CD14-positive monocyte (primary cell): ENCODE data around the gene CLASP1. TPM values are rescaled to one million over a fixed set of nuclear protein-coding genes. Genes with fewer than 3 reads are reported as not detected.
A peak's percentile ranks its signal among the peaks of the same experiment; 100 is the strongest.
"Not testable (repeated sequence)": the region's sequence is repeated elsewhere in the genome, so short reads cannot be mapped to it uniquely, and the experiment has no call there.

Experiments
- DNase-seq, 3 donors: peaks; one replicate each; pipeline ENCODE4 v3.0.0-alpha.2; 2011 to 2022
- H2AFZ ChIP-seq: 2 replicates; pipeline ENCODE4 v1.6.0; 2012; ENCODE audit warnings: mild to moderate bottlenecking, low read depth, low read length, inconsistent platforms; ENCODE audit not compliant: insufficient read depth, poor library complexity, severe bottlenecking
- H3K27ac ChIP-seq, 2 donors: 1 replicate in 1 of 2; 2 replicates in 1 of 2; pipeline ENCODE4 v1.5.1; 2012 to 2013; ENCODE audit warnings: low read length in 2 of 2, control low read depth in 1 of 2, inconsistent platforms in 1 of 2, low read depth in 1 of 2, mild to moderate bottlenecking in 1 of 2
- H3K27me3 ChIP-seq, 2 donors: one replicate each; pipeline versions ENCODE4 v1.6.0 to v1.6.1; 2011 to 2013; ENCODE audit warnings: low read length in 2 of 2; ENCODE audit not compliant: control insufficient read depth in 2 of 2, insufficient read depth in 2 of 2
- H3K36me3 ChIP-seq, 2 donors: replicated peaks in 1 of 2; 1 replicate in 1 of 2; 2 replicates in 1 of 2; pipeline versions ENCODE4 v1.5.1 to v1.6.1; 2012 to 2013; ENCODE audit warnings: low read length in 2 of 2, control low read depth in 1 of 2, inconsistent platforms in 1 of 2, mild to moderate bottlenecking in 1 of 2; ENCODE audit not compliant: insufficient read depth in 2 of 2, control insufficient read depth in 1 of 2
- H3K4me1 ChIP-seq, 2 donors: 1 replicate in 1 of 2; 2 replicates in 1 of 2; pipeline versions ENCODE4 v1.5.1 to v1.6.1; 2012 to 2013; ENCODE audit warnings: low read length in 2 of 2, control low read depth in 1 of 2, inconsistent platforms in 1 of 2, mild to moderate bottlenecking in 1 of 2, moderate library complexity in 1 of 2; ENCODE audit not compliant: insufficient read depth in 2 of 2, control insufficient read depth in 1 of 2
- H3K4me2 ChIP-seq: replicated peaks from 2 replicates; pipeline ENCODE3; 2012; ENCODE audit warnings: low read length, moderate library complexity, mild to moderate bottlenecking; ENCODE audit not compliant: poor library complexity, severe bottlenecking; ENCODE audit errors: extremely low read depth
- H3K4me3 ChIP-seq, 3 experiments: fragments of 200-600 bp in 1 of 3; sonication (generic) in 1 of 3; replicated peaks in 1 of 3; 1 replicate in 2 of 3; 2 replicates in 1 of 3; pipeline ENCODE4 v1.5.1; 2011 to 2013; ENCODE audit warnings: low read length in 3 of 3, mild to moderate bottlenecking in 3 of 3, control low read depth in 2 of 3, low read depth in 2 of 3, inconsistent platforms in 1 of 3, moderate library complexity in 1 of 3
- H3K79me2 ChIP-seq: 2 replicates; pipeline ENCODE4 v1.6.0; 2012; ENCODE audit warnings: mild to moderate bottlenecking, control low read depth, inconsistent platforms, low read length, moderate library complexity; ENCODE audit not compliant: insufficient read depth
- H3K9ac ChIP-seq: 2 replicates; pipeline ENCODE4 v1.6.0; 2017; ENCODE audit warnings: low read length, mild to moderate bottlenecking; ENCODE audit not compliant: insufficient read depth, poor library complexity, severe bottlenecking
- H3K9me3 ChIP-seq, 2 donors: replicated peaks in 1 of 2; 1 replicate in 1 of 2; 2 replicates in 1 of 2; pipeline versions ENCODE4 v1.5.1 to v1.6.1; 2012 to 2013; ENCODE audit warnings: low read length in 2 of 2, control low read depth in 1 of 2; ENCODE audit not compliant: control insufficient read depth in 1 of 2, insufficient read depth in 1 of 2
- H4K20me1 ChIP-seq: 2 replicates; pipeline ENCODE4 v1.6.0; 2012; ENCODE audit warnings: mild to moderate bottlenecking, low read length, control low read depth, moderate library complexity; ENCODE audit not compliant: insufficient read depth
- H3K27ac Mint-ChIP-seq, 7 donors: one replicate each; pipeline ENCODE4 v1.8.0; 2020; ENCODE audit warnings: mild to moderate bottlenecking in 7 of 7, mixed read lengths in 7 of 7, moderate library complexity in 6 of 7, inconsistent platforms in 2 of 7
- H3K27me3 Mint-ChIP-seq, 3 donors: one replicate each; pipeline ENCODE4 v1.8.0; 2021 to 2022; ENCODE audit warnings: low read depth in 3 of 3, mild to moderate bottlenecking in 3 of 3, mixed read lengths in 3 of 3, moderate library complexity in 3 of 3, inconsistent platforms in 1 of 3
- H3K36me3 Mint-ChIP-seq, 2 donors: one replicate each; pipeline ENCODE4 v1.8.0; 2020; ENCODE audit warnings: mixed read lengths in 2 of 2, inconsistent platforms in 1 of 2, mild to moderate bottlenecking in 1 of 2
- H3K4me1 Mint-ChIP-seq: one replicate; pipeline ENCODE4 v1.8.0; 2020; ENCODE audit warnings: mild to moderate bottlenecking, mixed read lengths
- H3K4me3 Mint-ChIP-seq, 2 donors: one replicate each; pipeline ENCODE4 v1.8.0; 2020; ENCODE audit warnings: mild to moderate bottlenecking in 2 of 2, mixed read lengths in 2 of 2, moderate library complexity in 1 of 2
- H3K9me3 Mint-ChIP-seq, 7 donors: one replicate each; pipeline ENCODE4 v1.8.0; 2020 to 2022; ENCODE audit warnings: mixed read lengths in 7 of 7, mild to moderate bottlenecking in 6 of 7, moderate library complexity in 6 of 7, inconsistent platforms in 2 of 7
- WGBS: methylation state at CpG from one replicate; pipeline ENCODE4 v1.1.5; 2013; ENCODE audit warnings: missing lambda C conversion rate; ENCODE audit not compliant: insufficient coverage; 5-methylcytosine and 5-hydroxymethylcytosine counted together
- intact Hi-C, 2 donors: fragments of 100-400 bp; cut with micrococcal nuclease; formaldehyde crosslinking; loops; one replicate each; pipeline versions ENCODE4 v1.15.0 to v1.15.1; 2023
- polyA plus RNA-seq, 3 donors: library from polyadenylated mRNA; depleted of rRNA in 1 of 3; unstranded in 2 of 3; stranded (reverse) in 1 of 3; fragments of 300-500 nt in 2 of 3; fragments of >200 nt in 1 of 3; fragmentation: Illumina TruSeq in 2 of 3; gene quantifications; 1 replicate in 2 of 3; 2 replicates in 1 of 3; pipeline ENCODE4 v1.2.3, GENCODE V29; 2012 to 2021
- TF ChIP-seq, protein P1 (sequence below): fragments of 200-600 bp; IDR thresholded peaks from one replicate; pipeline ENCODE4 v1.8.0; 2022; ENCODE audit warnings: antibody characterized with exemption, mild to moderate bottlenecking

The CLASP1 gene
- polyA plus RNA-seq, 3 donors = 4.8 to 8.1 (median 7.6) TPM

DNA sequence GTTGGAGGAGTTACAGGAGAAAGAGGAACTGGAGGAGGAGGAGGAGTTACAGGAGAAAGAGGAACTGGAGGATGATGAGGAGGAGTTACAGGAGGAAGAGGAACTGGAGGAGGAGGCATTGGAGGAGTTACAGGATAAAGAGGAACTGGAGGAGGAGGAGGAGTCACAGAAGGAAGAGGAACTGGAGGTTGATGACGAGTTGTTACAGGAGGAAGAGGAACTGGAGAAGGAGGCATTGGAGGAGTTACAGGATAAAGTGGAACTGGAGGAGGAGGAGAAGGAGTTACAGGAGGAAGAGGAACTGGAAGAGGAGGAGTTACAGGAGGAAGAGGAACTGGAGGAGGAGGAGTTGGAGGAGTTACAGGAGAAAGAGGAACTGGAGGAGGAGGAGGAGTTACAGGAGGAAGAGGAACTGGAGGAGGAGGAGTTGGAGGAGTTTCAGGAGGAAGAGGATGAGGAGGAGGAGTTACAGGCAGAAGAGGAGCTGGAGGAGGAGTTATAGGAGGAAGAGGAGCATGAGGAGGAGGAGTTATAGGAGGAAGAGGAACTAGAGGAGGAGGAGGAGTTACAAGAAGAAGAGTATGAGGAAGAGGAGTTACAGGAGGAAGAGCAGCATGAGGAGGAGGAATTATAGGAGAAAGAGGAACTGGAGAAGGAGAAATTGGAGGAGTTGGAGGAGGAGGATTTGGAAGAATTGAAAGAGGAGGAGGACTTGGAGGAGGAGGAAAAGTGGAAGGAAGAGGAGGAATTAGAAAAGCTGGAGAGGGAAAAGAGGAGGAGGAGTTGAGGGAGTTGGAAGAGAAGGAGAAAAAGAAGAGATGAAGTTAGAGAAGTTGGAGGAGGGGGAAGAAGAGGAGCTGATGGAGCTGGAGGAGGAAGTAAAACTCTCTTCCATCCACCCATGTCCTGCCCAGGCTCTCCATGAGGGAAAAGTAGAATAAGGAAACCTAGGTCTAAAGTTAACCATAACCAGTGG, 37.2 kb downstream of the CLASP1 start:
- Mint-ChIP-seq H3K27ac (no peak overlapping the region), H3K27me3 (peaks cover 0 to 3% (median 0%) of the 10 kb centered on the region in 3 donors), H3K36me3 (peaks cover 23 to 32% of the 10 kb centered on the region in 2 donors), H3K4me1 (no peaks in the 10 kb centered on the region), H3K4me3 (no peak overlapping the region), H3K9me3 (peaks cover 10 to 20% (median 13%) of the 10 kb centered on the region in 7 donors)
- no peak overlapping the region for H3K9ac ChIP-seq
- peaks cover 5 to 19% of the 10 kb centered on the region in 2 donors for H3K36me3 ChIP-seq
- H3K4me1 ChIP-seq = peaks cover 0 to 2% of the 10 kb centered on the region in 2 donors
- H2AFZ ChIP-seq = no peak overlapping the region
- TF ChIP-seq, protein P1, sequence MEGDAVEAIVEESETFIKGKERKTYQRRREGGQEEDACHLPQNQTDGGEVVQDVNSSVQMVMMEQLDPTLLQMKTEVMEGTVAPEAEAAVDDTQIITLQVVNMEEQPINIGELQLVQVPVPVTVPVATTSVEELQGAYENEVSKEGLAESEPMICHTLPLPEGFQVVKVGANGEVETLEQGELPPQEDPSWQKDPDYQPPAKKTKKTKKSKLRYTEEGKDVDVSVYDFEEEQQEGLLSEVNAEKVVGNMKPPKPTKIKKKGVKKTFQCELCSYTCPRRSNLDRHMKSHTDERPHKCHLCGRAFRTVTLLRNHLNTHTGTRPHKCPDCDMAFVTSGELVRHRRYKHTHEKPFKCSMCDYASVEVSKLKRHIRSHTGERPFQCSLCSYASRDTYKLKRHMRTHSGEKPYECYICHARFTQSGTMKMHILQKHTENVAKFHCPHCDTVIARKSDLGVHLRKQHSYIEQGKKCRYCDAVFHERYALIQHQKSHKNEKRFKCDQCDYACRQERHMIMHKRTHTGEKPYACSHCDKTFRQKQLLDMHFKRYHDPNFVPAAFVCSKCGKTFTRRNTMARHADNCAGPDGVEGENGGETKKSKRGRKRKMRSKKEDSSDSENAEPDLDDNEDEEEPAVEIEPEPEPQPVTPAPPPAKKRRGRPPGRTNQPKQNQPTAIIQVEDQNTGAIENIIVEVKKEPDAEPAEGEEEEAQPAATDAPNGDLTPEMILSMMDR = no peak
- 0% methylated on average over 1 of the region's 1 CpG for WGBS
- peak overlapping the region in 1 of 3 experiments; percentile 18 for H3K4me3 ChIP-seq
- H3K27ac ChIP-seq = peak overlapping the region; percentile 58 to 80
- H3K79me2 ChIP-seq = peaks cover 58% of the 10 kb centered on the region
- intact Hi-C loops = loop anchor here (2.0 to 5.0 kb wide), 4 partner anchors 15 to 125 kb away; partner anchors contain the start of genes CLASP1 (in 1 of the 2) and NIFK (in 1 of the 2)
- no peaks in the 10 kb centered on the region for H3K27me3 ChIP-seq
- no peak overlapping the region for H3K4me2 ChIP-seq
- peak; percentile 85 to 98 (median 88) for DNase-seq
- peaks cover 45 to 66% of the 10 kb centered on the region in 2 donors for H3K9me3 ChIP-seq
- peaks cover 16% of the 10 kb centered on the region for H4K20me1 ChIP-seq

DNA sequence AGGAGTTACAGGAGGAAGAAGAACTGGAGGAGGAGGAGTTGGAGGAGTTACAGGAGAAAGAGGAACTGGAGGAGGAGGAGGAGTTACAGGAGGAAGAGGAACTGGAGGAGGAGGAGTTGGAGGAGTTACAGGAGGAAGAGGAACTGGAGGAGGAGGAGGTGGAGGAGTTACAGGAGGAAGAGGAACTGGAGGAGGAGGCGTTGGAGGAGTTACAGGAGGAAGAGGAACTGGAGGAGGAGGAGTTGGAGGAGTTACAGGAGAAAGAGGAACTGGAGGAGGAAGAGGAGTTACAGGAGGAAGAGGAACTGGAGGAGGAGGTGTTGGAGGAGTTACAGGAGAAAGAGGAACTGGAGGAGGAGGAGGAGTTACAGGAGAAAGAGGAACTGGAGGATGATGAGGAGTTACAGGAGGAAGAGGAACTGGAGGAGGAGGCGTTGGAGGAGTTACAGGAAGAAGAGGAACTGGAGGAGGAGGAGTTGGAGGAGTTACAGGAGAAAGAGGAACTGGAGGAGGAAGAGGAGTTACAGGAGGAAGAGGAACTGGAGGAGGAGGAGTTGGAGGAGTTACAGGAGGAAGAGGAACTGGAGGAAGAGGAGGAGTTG, 38.1 kb downstream of the CLASP1 start:
- H3K4me1 Mint-ChIP-seq, H3K9ac ChIP-seq, H3K4me1 ChIP-seq, H3K27me3 Mint-ChIP-seq, H2AFZ ChIP-seq, H3K4me3 Mint-ChIP-seq, H3K4me3 ChIP-seq, H3K27me3 ChIP-seq, H3K4me2 ChIP-seq, H3K27ac Mint-ChIP-seq: not testable (repeated sequence)
- Histone ChIP-seq H3K79me2 (peaks cover 59% of the 10 kb centered on the region), H3K36me3 (peaks cover 5 to 22% of the 10 kb centered on the region in 2 donors), H3K9me3 (peaks cover 45 to 66% of the 10 kb centered on the region in 2 donors), H3K27ac (peak overlapping the region; percentile 58 to 80), H4K20me1 (peaks cover 11% of the 10 kb centered on the region)
- Mint-ChIP-seq H3K36me3 (peaks cover 23 to 34% of the 10 kb centered on the region in 2 donors), H3K9me3 (peaks cover 10 to 20% (median 13%) of the 10 kb centered on the region in 7 donors)
- intact Hi-C loops = loop anchor here (2.0 to 5.0 kb wide), 3 partner anchors 14 to 126 kb away; partner anchors contain the start of gene NIFK (in 1 of the 2)
- WGBS = 0% methylated on average over 2 of the region's 2 CpGs
- peak; percentile 51 to 91 (median 67) for DNase-seq

GRCh38 chr2:121610487-121610874, 38.8 kb downstream of the CLASP1 start:
- not testable (repeated sequence) for H3K4me1 Mint-ChIP-seq
- intact Hi-C loops = loop anchor here (2.0 to 5.0 kb wide), 3 partner anchors 14 to 127 kb away; partner anchors contain the start of gene NIFK (in 1 of the 2)
- H3K79me2 ChIP-seq = peaks cover 59% of the 10 kb centered on the region

More at GRCh38 chr2:121610487-121610874, 38.8 kb downstream of the CLASP1 start:
- not testable (repeated sequence) for H3K9ac ChIP-seq, H3K4me2 ChIP-seq, H3K4me3 Mint-ChIP-seq, H3K4me1 ChIP-seq, H3K27ac Mint-ChIP-seq, H3K4me3 ChIP-seq, H3K27me3 ChIP-seq, H2AFZ ChIP-seq, H3K27me3 Mint-ChIP-seq
- Mint-ChIP-seq H3K9me3 (peaks cover 10 to 20% (median 13%) of the 10 kb centered on the region in 7 donors), H3K36me3 (peaks cover 29 to 38% of the 10 kb centered on the region in 2 donors)
- H4K20me1 ChIP-seq = peaks cover 11% of the 10 kb centered on the region
- peaks cover 11 to 29% of the 10 kb centered on the region in 2 donors for H3K36me3 ChIP-seq
- H3K27ac ChIP-seq = peak overlapping the region; percentile 58 to 80
- H3K9me3 ChIP-seq = peaks cover 45 to 66% of the 10 kb centered on the region in 2 donors
- DNase-seq = peak; percentile 46 to 91 (median 73)
